Ramos (cell line): ENCODE data around the gene ZNF343.
"Not testable (repeated sequence)": the region's sequence is repeated elsewhere in the genome, so short reads cannot be mapped to it uniquely, and the experiment has no call there.

ENCODE experiments used
- in situ Hi-C: fragments of 300-500 bp; cut with MboI; formaldehyde crosslinking; loops from one replicate; pipeline ENCODE4 v1.14.3; 2022; ENCODE audit warnings: low sequenced_read_pairs; ENCODE audit not compliant: unreplicated experiment

Gene ZNF343

DNA sequence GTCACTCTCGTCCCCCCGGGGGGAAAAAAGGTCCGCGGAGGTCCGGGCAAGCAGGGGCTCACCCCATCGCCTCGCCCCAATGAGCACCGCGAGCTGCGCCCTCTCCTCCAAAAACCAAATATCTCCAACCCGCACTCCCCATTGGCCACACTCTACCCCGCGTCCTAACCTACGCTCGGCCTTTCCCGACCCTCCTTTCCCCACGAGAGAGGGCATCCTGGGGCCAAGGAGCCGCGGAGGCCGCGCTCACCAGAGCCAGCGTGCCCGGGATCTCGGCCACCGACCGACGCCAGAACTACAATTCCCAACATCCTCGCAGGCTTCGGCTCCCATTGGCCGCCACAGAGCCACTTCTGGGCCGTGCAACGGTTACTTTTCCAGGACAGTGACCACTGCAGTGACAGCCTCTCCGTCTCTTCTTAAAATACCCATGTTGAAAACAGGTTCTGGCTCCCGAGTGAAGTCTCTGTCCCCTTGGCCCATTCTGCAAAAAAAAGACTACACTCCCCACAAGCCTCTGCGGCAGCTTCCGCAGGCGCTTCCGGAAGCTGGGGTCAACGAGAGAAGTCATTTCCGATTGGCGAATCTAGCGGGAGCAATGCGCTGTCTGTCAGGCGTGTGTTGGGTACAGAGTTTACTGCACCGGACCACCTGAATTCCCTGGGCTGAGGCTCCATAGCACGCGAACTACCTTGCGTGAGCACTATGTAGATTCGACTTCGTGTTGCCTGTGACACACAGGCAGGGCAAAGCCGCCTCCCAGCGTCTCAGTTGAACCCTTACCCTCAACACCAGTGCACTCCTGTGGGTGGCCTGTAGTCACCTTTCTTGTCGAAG, at the start of gene ZNF343:
Gene ZNF343 (minus strand): TSS at position 285 of the 837 bp plus-strand sequence. CDS start 15,020 bp downstream, outside the sequence.
- in situ Hi-C loops, result no loop called here

GRCh38 chr20:2557873-2558580, 49.3 kb upstream of the ZNF343 start:
- in situ Hi-C loops, result no loop called here

- in situ Hi-C loops, result no loop called here
Measured at GRCh38 chr20:2545594-2545993, 36.9 kb upstream of the ZNF343 start.

DNA sequence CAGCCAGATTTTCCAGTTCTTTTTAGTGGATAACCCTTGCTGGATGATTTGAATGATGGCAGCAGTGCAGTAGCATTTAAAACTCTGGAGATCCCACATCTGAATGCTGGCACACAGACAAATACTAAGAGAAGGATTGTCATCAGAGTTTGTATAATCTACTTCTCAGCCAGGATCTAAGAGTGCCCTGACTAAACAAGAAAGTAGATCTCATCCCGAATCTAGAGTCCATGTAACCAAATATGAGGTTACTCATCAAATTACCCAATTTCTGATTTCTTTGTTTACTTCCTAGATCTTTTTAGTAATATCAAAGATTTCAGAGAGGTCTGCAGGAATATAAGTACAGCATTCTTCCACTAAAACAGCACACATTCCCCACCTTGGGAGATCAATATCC, 35.5 kb upstream of the ZNF343 start:
- in situ Hi-C loops, result no loop called here

GRCh38 chr20:2542361-2542760, 33.6 kb upstream of the ZNF343 start:
- in situ Hi-C loops, result no loop called here

DNA sequence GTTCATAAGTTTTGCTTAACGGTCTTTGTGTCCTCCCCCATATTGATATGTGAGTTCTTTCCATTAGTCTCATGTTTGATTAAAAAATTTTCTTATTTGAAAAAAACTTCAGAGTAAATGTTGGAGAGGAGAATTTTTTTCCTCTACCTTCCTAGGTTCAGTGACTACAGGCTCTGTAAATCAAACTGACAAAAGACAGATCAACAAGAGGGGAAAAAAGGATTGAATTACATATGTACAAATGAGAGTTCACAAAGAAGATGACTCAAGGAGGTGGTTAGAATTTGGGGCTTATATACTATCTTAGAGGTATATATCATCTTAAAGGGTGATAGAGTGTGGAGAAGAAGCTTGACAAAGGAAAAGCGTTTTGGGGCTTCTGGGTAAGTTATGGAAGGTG, 33.2 kb upstream of the ZNF343 start:
- in situ Hi-C loops, result no loop called here

DNA sequence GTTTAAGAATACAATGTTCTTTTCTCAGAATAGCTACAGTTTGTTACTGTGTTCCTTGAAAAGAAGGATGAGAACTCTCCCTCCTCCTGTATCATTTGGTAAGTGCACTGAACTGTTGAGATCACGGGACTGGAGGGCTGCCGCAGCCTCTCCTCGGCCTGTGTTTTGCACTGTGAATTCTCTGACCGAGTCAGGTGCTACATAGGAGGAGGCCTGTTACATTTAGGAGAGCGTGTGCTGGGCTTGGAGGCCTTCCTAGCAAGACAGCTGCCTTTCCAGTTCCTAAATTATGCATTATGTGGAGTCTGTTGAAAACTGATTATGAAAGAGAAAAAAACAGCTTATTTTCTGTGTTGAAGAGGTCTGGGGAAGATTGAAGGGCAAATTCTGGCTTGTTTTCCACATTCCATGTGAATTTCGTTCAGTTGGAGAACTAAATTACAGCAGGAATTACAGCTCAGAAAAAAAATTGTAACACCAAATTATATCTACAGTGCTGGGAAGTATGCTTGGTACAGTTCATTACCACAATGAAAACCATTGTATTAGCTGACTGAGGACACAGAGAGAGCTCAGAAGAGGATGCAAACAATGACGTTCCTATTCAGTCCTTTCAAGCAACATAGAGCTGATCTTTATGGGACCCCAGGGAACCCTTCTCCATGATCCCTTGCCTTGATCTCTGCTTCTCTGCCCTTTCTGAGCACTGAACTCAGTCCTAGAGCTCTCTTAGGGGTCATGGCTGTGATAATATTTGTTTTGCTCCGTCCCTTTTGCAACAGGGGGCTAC, 30.4 kb upstream of the ZNF343 start:
- in situ Hi-C loops, result no loop called here

GRCh38 chr20:2538356-2538755, 29.6 kb upstream of the ZNF343 start:
- in situ Hi-C loops, result no loop called here

DNA sequence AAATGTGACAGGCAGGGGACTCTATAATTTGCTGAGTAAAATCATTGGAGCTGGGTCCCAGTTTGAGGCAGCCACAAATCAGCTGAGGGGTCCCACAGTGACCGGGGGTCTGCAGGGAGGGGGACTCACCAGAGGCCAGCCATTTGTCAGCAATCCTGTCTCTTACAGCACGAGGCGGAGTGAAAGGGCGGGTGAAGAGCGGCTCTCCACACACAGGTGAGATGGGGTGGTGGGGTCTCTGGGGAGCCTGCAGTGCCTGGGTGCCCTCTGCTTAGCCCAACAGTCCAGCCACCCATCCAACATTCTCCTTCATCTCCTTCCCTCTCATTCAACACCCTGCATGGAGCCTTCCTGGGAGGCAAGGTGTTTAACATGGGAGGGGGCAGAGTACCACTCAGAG, 28.4 kb upstream of the ZNF343 start:
- in situ Hi-C loops, result no loop called here

DNA sequence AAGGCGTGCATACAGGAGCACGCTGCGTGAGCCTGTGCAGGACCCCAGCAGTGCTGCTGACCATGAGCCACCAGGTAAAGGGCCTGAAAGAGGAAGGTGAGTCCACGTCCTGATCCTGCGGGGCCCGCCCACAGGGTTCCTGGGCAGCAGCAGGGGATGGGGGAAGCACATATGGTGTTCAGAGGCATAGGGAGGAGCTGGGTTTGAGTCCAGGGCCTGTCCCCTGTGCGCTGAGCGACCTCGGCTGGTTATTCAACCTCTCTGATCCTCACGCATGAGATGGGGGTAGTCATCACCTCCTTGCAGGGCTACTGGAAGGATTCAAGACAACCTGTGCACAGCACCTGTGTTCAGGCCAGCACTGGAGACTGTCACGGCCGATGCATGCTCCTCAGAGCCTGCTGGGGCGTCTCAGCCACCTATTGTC, 27.9 kb upstream of the ZNF343 start, which contains the start of gene TMC2:
Gene TMC2 (plus strand): TSS at position 14 of the 427 bp plus-strand sequence. CDS start 49 bp downstream, at position 63.
- in situ Hi-C loops, result no loop called here

DNA sequence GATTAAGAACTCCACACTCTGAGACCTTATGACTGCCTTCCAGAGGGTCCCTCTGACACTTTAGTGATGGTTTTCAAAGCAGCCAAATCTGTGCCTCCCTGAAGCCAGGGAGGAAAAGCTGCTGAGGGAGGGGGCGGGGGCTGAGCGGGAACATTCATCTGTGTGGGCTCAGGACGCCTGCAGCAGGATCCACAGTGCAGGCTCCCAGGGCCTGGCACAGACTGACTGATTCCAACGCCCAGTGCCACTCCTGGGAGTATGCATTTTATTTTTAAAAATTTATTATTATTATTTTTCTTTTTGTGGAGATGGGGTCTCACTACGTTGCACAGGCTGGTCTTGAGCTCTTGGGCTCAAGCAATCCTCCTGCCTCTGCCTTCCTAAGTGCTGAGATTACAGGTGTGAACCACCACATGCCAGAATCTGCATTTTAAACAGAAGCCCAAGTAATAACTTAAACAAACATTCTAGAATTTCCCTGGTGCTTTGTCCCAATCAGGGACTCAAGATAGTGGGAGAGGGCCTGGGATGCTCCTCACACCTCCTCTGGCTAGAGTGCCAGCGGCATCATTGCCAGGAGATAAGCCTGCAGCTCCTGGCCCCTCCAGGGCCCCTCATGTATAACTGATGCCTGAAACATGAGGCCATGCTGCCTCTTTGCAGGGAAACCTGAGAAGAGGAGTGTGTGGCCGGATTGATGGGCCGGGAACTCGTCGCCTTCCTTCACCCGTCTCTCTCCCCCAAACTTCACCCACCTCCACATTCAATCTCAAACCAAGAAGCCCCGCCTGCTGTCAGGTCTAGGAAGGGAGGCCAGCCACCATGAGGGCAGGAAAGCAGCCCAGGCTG, 27.2 kb upstream of the ZNF343 start:
- in situ Hi-C loops, result no loop called here

GRCh38 chr20:2533118-2533517, 24.4 kb upstream of the ZNF343 start:
- in situ Hi-C loops, result no loop called here

GRCh38 chr20:2528671-2529271, 20.1 kb upstream of the ZNF343 start:
- in situ Hi-C loops, result no loop called here

GRCh38 chr20:2527762-2528161, 19.0 kb upstream of the ZNF343 start:
- in situ Hi-C loops, result no loop called here

GRCh38 chr20:2526218-2526583, 17.5 kb upstream of the ZNF343 start:
- in situ Hi-C loops, result not testable (repeated sequence)

GRCh38 chr20:2524709-2525506, 16.2 kb upstream of the ZNF343 start:
- in situ Hi-C loops, result no loop called here

DNA sequence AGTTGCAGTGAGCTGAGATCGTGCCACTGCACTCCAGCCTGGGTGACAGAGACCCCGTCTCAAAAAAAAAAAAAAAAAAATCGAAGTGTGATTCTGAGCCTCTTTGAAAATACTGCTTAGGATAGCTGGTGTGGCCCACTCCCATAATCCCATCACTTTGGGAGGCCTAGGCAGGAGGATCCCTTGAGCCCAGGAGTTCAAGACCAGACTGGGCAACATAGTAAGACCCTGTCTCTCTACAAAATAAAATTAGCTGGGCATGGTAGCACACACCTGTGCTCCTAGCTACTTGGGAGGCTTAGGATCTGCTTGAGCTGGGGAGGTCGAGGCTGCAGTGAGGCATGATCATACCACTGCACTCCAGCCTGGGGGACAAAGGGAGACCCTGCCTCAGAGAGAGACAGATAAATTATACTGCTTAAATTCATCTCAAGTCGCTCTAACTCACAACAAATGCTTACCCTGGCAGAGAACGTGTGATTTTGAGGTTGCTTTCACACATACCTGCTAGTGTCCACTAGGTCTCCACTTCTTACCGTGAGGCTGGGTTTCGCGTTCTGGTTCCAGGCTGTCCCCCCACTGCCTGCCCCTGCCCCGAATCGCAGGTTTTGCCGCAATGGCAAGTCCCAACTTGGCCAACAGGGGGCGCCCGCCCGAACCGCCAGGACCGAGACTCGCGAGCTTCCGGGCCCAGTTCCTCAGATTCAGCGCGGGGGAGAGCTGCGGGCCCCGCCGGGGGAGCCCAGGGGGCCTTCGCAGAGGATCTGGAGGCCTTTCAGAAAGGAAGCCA, 15.4 kb upstream of the ZNF343 start:
- in situ Hi-C loops, result no loop called here
